SH-SY5Y (cell line): ENCODE measurements around the gene MECP2.

Source experiments
- GATA2 ChIP-seq: IDR thresholded peaks from 2 replicates; pipeline ENCODE4 v1.6.1; 2011; ENCODE audit warnings: mild to moderate bottlenecking, low read depth, low read length
- GATA3 ChIP-seq: IDR thresholded peaks from 2 replicates; pipeline ENCODE4 v1.6.1; 2011; ENCODE audit warnings: low read depth, mild to moderate bottlenecking, low read length, moderate library complexity

- no peak for TF ChIP-seq GATA3
- TF ChIP-seq GATA2 = no peak
These were observed 44.9 kb upstream of the MECP2 start for GRCh38 chrX:154142386-154142785.
